ENCODE data around the gene ERCC5. TPM values are rescaled to one million over a fixed set of nuclear protein-coding genes. Genes with fewer than 3 reads are reported as not detected.

The ERCC5 gene
- total and polyA plus RNA-seq, 9 of the 15 experiments (the other 6 are each of a cell fraction or from before 2014, with no cell fraction given) = 7.4 to 43.1 (median 33.9) TPM

GRCh38 chr13:102907016-102907756 lies 61.4 kb downstream of the ERCC5 start:
- POLR2A ChIA-PET = no interaction called here
- FAIRE-seq (no peak), DNase-seq (ENCODE audit: extremely low read depth in 1 of 4, low spot score in 3 of 4) (no peak), ATAC-seq (no peak)
- Histone ChIP-seq H3K9me1 (ENCODE audit: control insufficient read depth, insufficient read depth, low read length) (no peaks in the 10 kb centered on the region), H3K9me3 (replicated peaks; ENCODE audit: control insufficient read depth, insufficient read depth, low read depth, low read length) (no peaks in the 10 kb centered on the region), H3K79me2 (ENCODE audit: control insufficient read depth, insufficient read depth, low read length) (no peaks in the 10 kb centered on the region), H3K9ac (ENCODE audit: insufficient read depth in 1 of 2, low read depth in 2 of 2, low read length in 2 of 2) (no peak overlapping the region), H3K4me1 (replicated peaks in 1 of 2; ENCODE audit: control insufficient read depth in 2 of 2, insufficient read depth in 2 of 2, low read length in 2 of 2) (no peaks in the 10 kb centered on the region), H3K4me2 (ENCODE audit: insufficient read depth, low read length) (no peak overlapping the region), H3K27me3 (ENCODE audit: control insufficient read depth in 2 of 2, insufficient read depth in 2 of 2, low read length in 2 of 2) (no peaks in the 10 kb centered on the region), H4K20me1 (replicated peaks; ENCODE audit: control insufficient read depth, insufficient read depth, low read length) (no peaks in the 10 kb centered on the region), H2AFZ (ENCODE audit: low read depth, low read length) (no peak overlapping the region), H3K27ac (ENCODE audit: extremely low read depth, low read depth, low read length) (no peak overlapping the region), H3K4me3 (no peak overlapping the region), H3K36me3 (ENCODE audit: control insufficient read depth, insufficient read depth, low read length) (no peaks in the 10 kb centered on the region)
- no TSS peak for BruUV-seq (replicated peaks)
- 0% methylated on average over 2 of the region's 2 CpGs for WGBS (ENCODE audit: insufficient coverage, low coverage, missing lambda C conversion rate)
- intact Hi-C loops (cut with micrococcal nuclease) (no loop called here), in situ Hi-C loops (cut with MboI) (no loop called here)
- CTCF ChIA-PET (ENCODE audit: low intra/inter-chr PET ratio) = no interaction called here
- no peak for TF ChIP-seq U2AF1 (optimal IDR thresholded peaks at IDR 0.05; ENCODE audit: low read depth, low read length)
- no peak for TF ChIP-seq ZC3H11A (IDR thresholded peaks at IDR 0.05; ENCODE audit: low read depth, low read length)
- no peak for TF ChIP-seq NR1H2 (CRISPR knock-in tag; IDR thresholded peaks at IDR 0.05)
- TF ChIP-seq ZNF318 (IDR thresholded peaks at IDR 0.05; ENCODE audit: borderline replicate concordance in 1 of 2, low read depth in 1 of 2) = no peak
- TF ChIP-seq ZNF695 (CRISPR knock-in tag; IDR thresholded peaks at IDR 0.05) = no peak
- no peak for TF ChIP-seq ZBTB9 (CRISPR knock-in tag; IDR thresholded peaks at IDR 0.05)
- no peak for TF ChIP-seq NCOR1 (IDR thresholded peaks at IDR 0.05)
- no peak for TF ChIP-seq SIRT6 (IDR thresholded peaks at IDR 0.05; ENCODE audit: low read depth, low read length)
- TF ChIP-seq ZEB2 (IDR thresholded peaks at IDR 0.05) = no peak
- TF ChIP-seq SAP30 (IDR thresholded peaks at IDR 0.05; ENCODE audit: borderline replicate concordance, insufficient read depth, low read depth, low read length, poor library complexity, severe bottlenecking) = no peak
- TF ChIP-seq SMARCB1 (IDR thresholded peaks at IDR 0.05; ENCODE audit: insufficient read length, low read depth) = no peak
- TF ChIP-seq DNMT1 (IDR thresholded peaks at IDR 0.05) = no peak
- TF ChIP-seq CHD2 (IDR thresholded peaks at IDR 0.05; ENCODE audit: low read depth, low read length) = no peak
- TF ChIP-seq ZKSCAN1 (IDR thresholded peaks at IDR 0.05; ENCODE audit: low read depth, low read length) = no peak

Measured in K562 (cell line).